Measurements from ENCODE around the gene JUN.
A peak's percentile ranks its signal among the peaks of the same experiment; 100 is the strongest.

The JUN gene

GRCh38 chr1:58783993-58784757 is at the start of gene JUN:
Gene JUN, minus strand, starts transcription at chr1:58784047. Its CDS starts 977 bp downstream, at chr1:58783070.
- DNase-seq, result peak; percentile 100

GRCh38 chr1:58833166-58833565 is 49.3 kb upstream of the JUN start:
- DNase-seq, result no peak

GRCh38 chr1:58830291-58830690 is 46.4 kb upstream of the JUN start:
- no peak for DNase-seq

- no peak for DNase-seq
Observed at GRCh38 chr1:58829866-58830265, 46.0 kb upstream of the JUN start.

GRCh38 chr1:58827298-58827697 is 43.5 kb upstream of the JUN start:
- DNase-seq, result no peak

- no peak for DNase-seq
Observed at GRCh38 chr1:58824753-58825389, 41.0 kb upstream of the JUN start.

- DNase-seq, result no peak
Observed at GRCh38 chr1:58823481-58824010, 39.7 kb upstream of the JUN start.

GRCh38 chr1:58821309-58821708 is 37.5 kb upstream of the JUN start:
- no peak for DNase-seq

- DNase-seq, result no peak
Observed at GRCh38 chr1:58818976-58819375, 35.1 kb upstream of the JUN start.

GRCh38 chr1:58818075-58818474 is 34.2 kb upstream of the JUN start:
- DNase-seq, result no peak

- DNase-seq, result no peak
Observed at GRCh38 chr1:58816747-58817221, 32.9 kb upstream of the JUN start.

- DNase-seq, result peak; percentile 83
Observed at GRCh38 chr1:58816072-58816746, 32.4 kb upstream of the JUN start.

GRCh38 chr1:58815686-58816071 is 31.8 kb upstream of the JUN start:
- no peak for DNase-seq

- DNase-seq, result no peak
Observed at GRCh38 chr1:58815069-58815685, 31.3 kb upstream of the JUN start.

GRCh38 chr1:58814251-58815068 is 30.6 kb upstream of the JUN start:
- DNase-seq, result no peak

- no peak for DNase-seq
Observed at GRCh38 chr1:58813801-58814200, 30.0 kb upstream of the JUN start.

- DNase-seq, result no peak
Observed at GRCh38 chr1:58813361-58813760, 29.5 kb upstream of the JUN start.

- DNase-seq, result no peak
Observed at GRCh38 chr1:58812926-58813325, 29.1 kb upstream of the JUN start.

GRCh38 chr1:58812468-58812867 is 28.6 kb upstream of the JUN start:
- DNase-seq, result no peak

GRCh38 chr1:58811303-58811702 is 27.5 kb upstream of the JUN start:
- no peak for DNase-seq

- DNase-seq, result no peak
Observed at GRCh38 chr1:58809325-58810010, 25.6 kb upstream of the JUN start.

GRCh38 chr1:58808077-58808476 is 24.2 kb upstream of the JUN start:
- no peak for DNase-seq
